Gastrocnemius medialis (tissue), 4 donors: ENCODE measurements around the gene KLHL35. TPM values are rescaled to one million over a fixed set of nuclear protein-coding genes. Genes with fewer than 3 reads are reported as not detected.

ENCODE experiments used
- ATAC-seq, 2 donors: fragments of 150-250 bp; one replicate each; pipeline ENCODE4 v1.9.1; 2016
- DNase-seq, 2 donors: peaks; one replicate each; pipeline ENCODE4 v3.0.0-alpha.2; 2019
- H3K27ac ChIP-seq, 4 donors: fragments of 200-600 bp; sonication (generic); 1 replicate in 1 of 4; 2 replicates in 3 of 4; pipeline ENCODE4 v1.5.1; 2016 to 2018; ENCODE audit warnings: mild to moderate bottlenecking in 2 of 4, moderate library complexity in 1 of 4
- H3K27me3 ChIP-seq, 3 donors: fragments of 200-600 bp; sonication (generic) in 2 of 3; 1 replicate in 1 of 3; 2 replicates in 2 of 3; pipeline versions ENCODE4 v1.5.1 to v1.6.0; 2016 to 2019; ENCODE audit warnings: mild to moderate bottlenecking in 1 of 3, moderate library complexity in 1 of 3
- H3K36me3 ChIP-seq, 2 donors: fragments of 200-600 bp; sonication (generic) in 1 of 2; one replicate each; pipeline ENCODE4 v1.5.1; 2017 to 2018
- H3K4me1 ChIP-seq, 2 donors: fragments of 200-600 bp; sonication (generic) in 1 of 2; one replicate each; pipeline ENCODE4 v1.5.1; 2016 to 2017; ENCODE audit warnings: mild to moderate bottlenecking in 2 of 2
- H3K4me3 ChIP-seq, 4 donors: fragments of 200-600 bp; sonication (generic) in 3 of 4; 1 replicate in 1 of 4; 2 replicates in 3 of 4; pipeline ENCODE4 v1.5.1; 2016 to 2019; ENCODE audit warnings: mild to moderate bottlenecking in 2 of 4
- H3K9me3 ChIP-seq, 3 donors: fragments of 200-600 bp; sonication (generic) in 2 of 3; 1 replicate in 1 of 3; 2 replicates in 2 of 3; pipeline ENCODE4 v1.5.1; 2016 to 2019
- POLR2A ChIP-seq, 2 donors: fragments of 450-650 bp; IDR thresholded peaks; one replicate each; pipeline ENCODE4 v1.6.1; 2017; ENCODE audit warnings: antibody characterized with exemption in 2 of 2, mild to moderate bottlenecking in 2 of 2, moderate library complexity in 2 of 2
- in situ Hi-C, 4 donors: fragments of 200-750 bp; cut with MboI; loops; one replicate each; pipeline versions ENCODE4 v1.15.0 to v1.8.0; 2017; ENCODE audit warnings: low sequenced_read_pairs in 4 of 4
- intact Hi-C: fragments of 100-400 bp; cut with DNase I; formaldehyde crosslinking; loops from one replicate; pipeline ENCODE4 v1.15.1; 2023; ENCODE audit warnings: low total_unique reads
- total RNA-seq, 4 donors: library from RNA; depleted of rRNA; stranded (reverse); fragments of >200 nt; gene quantifications; one replicate each; pipeline versions ENCODE4 v1.1.0 to v1.2.3, GENCODE V29; 2016
- TF ChIP-seq, protein P1 (sequence below), 5 experiments: fragments of 450-650 bp in 3 of 5; fragments of 200-600 bp in 2 of 5; sonication (generic) in 2 of 5; IDR thresholded peaks in 4 of 5; conservative IDR thresholded peaks in 1 of 5; 1 replicate in 4 of 5; 2 replicates in 1 of 5; pipeline ENCODE4 v1.5.1; 2016 to 2019; ENCODE audit warnings: antibody characterized with exemption in 5 of 5, mild to moderate bottlenecking in 3 of 5, moderate library complexity in 3 of 5

KLHL35 gene
- total RNA-seq, 4 donors from 2014 or later: 0.53 to 1.8 (median 1.0) TPM; not detected in 1

DNA sequence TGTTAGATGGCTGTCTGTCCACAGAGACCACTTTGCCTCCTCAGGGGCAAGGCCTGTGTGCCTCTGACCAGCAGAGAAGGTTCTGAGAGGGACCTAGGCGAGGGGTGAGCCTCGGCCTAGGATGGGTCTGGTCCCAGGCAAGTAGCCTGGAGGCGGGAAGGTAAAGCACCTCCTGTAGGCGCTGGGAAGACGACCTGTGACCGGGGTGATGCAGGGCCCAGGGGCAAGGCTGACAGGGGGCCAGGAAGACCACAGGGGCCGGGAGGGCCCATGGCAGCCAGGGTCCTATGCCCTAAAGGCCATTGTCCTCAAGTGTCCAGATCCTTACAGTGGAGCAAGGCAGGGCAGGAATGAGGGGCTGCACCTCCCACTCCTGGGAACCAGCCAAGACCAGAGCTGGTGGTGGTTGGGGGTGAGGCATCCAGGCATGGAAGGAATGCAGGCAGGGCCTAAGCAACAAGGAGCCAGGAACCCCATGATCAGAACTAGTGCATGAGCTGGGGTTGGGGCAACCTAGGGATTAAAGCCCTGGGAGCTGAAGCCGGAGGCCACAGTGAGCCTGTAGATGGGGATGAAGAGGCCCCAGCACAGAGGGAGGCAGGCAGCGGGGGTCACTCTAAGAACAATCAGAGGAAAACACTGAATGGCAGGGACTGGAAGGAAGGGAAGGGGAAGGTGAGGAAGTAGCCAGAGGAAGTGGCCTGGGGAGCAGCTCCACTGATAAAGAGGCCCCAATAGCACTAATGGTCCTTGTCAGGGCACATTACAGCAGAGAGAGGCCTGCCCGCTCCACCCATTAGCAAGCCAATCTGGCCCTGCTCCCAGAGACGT lies 32.9 kb upstream of the KLHL35 start:
- DNase-seq (no peak), ATAC-seq (no peak)
- in situ Hi-C loops: no loop called here
- Histone ChIP-seq H3K27ac (no peak overlapping the region), H3K27me3 (no peaks in the 10 kb centered on the region), H3K9me3 (no peaks in the 10 kb centered on the region), H3K4me1 (peaks cover 5 to 7% of the 10 kb centered on the region in 2 donors), H3K4me3 (no peak overlapping the region), H3K36me3 (no peaks in the 10 kb centered on the region)
- TF ChIP-seq POLR2A (IDR thresholded peaks at IDR 0.05): no peak
- TF ChIP-seq, protein P1, sequence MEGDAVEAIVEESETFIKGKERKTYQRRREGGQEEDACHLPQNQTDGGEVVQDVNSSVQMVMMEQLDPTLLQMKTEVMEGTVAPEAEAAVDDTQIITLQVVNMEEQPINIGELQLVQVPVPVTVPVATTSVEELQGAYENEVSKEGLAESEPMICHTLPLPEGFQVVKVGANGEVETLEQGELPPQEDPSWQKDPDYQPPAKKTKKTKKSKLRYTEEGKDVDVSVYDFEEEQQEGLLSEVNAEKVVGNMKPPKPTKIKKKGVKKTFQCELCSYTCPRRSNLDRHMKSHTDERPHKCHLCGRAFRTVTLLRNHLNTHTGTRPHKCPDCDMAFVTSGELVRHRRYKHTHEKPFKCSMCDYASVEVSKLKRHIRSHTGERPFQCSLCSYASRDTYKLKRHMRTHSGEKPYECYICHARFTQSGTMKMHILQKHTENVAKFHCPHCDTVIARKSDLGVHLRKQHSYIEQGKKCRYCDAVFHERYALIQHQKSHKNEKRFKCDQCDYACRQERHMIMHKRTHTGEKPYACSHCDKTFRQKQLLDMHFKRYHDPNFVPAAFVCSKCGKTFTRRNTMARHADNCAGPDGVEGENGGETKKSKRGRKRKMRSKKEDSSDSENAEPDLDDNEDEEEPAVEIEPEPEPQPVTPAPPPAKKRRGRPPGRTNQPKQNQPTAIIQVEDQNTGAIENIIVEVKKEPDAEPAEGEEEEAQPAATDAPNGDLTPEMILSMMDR (IDR thresholded peaks at IDR 0.05 in 4 of 5, conservative IDR thresholded peaks at IDR 0.05 in 1 of 5): no peak
- intact Hi-C loops: no loop called here

DNA sequence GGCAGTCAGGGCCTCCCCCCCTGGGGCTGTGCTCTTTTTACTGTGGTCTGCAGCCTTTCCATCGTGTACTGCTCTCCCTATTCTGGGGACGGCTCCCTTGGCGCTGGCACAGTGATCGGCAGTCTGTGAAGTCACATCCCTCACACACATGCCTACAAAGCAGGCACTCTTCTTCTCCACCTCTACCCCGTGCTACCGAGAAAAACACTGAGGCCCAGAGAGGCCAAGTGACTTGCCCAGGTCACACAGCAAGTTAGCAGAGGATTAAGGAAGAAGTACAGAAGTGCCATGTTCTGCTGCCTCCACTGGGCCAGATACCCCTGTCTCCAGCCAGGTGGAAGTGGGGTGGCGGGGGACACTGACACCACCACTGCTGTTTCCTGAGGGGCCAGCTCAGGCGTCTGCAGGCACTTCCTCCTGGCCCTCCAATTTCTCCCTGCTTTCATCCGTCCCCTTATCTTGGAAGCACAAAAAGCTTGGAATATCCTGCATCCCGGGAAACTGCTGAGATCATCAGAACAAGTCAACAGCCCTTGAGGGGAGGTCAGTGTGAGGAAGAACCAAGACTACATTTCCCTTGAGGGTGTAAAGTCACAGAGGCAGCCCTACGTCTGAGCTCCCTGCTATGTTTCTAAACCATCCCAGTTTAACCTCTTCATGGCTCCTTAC lies 30.2 kb upstream of the KLHL35 start:
- DNase-seq (no peak), ATAC-seq (no peak)
- Histone ChIP-seq H3K4me1 (no peaks in the 10 kb centered on the region), H3K27me3 (no peaks in the 10 kb centered on the region), H3K27ac (no peak overlapping the region), H3K9me3 (no peaks in the 10 kb centered on the region), H3K36me3 (no peaks in the 10 kb centered on the region), H3K4me3 (no peak overlapping the region)
- in situ Hi-C loops: no loop called here
- no peak for TF ChIP-seq POLR2A (IDR thresholded peaks at IDR 0.05)
- TF ChIP-seq, protein P1 (IDR thresholded peaks at IDR 0.05 in 4 of 5, conservative IDR thresholded peaks at IDR 0.05 in 1 of 5): no peak
- intact Hi-C loops: no loop called here

DNA sequence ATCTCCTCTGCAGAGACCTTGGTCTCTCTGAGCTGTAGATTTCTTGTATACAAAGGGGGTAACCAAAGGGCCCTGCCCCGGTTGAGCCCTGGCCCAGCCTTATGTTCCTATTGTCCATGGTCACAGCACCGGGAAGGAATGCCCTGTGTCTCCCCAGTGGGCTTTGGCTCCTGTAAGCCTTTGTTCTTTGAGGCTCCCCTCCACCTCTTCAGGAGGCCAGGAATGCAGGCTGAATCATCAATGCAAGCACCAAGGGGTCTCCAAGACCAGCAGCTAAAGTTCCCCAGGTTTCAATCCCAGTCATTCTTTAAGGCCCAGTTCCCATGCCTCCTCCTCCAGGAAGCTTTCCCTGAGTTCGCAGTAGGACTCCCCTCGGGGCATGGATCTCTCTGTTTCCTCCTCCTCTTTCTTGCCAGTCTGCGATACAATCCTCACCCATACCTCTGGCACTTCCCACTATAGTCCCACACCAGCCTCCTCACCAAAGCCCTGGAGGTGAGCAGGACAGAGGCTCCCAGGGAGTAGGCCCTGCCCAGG lies 29.2 kb upstream of the KLHL35 start:
- intact Hi-C loops: no loop called here
- TF ChIP-seq POLR2A (IDR thresholded peaks at IDR 0.05): no peak
- TF ChIP-seq, protein P1 (IDR thresholded peaks at IDR 0.05 in 4 of 5, conservative IDR thresholded peaks at IDR 0.05 in 1 of 5): no peak
- H3K27ac ChIP-seq: no peak overlapping the region
- H3K36me3 ChIP-seq: no peaks in the 10 kb centered on the region
- in situ Hi-C loops: no loop called here
- H3K4me3 ChIP-seq: no peak overlapping the region
- DNase-seq (no peak), ATAC-seq (no peak)
- no peaks in the 10 kb centered on the region for H3K4me1 ChIP-seq
- H3K27me3 ChIP-seq: no peaks in the 10 kb centered on the region
- no peaks in the 10 kb centered on the region for H3K9me3 ChIP-seq

DNA sequence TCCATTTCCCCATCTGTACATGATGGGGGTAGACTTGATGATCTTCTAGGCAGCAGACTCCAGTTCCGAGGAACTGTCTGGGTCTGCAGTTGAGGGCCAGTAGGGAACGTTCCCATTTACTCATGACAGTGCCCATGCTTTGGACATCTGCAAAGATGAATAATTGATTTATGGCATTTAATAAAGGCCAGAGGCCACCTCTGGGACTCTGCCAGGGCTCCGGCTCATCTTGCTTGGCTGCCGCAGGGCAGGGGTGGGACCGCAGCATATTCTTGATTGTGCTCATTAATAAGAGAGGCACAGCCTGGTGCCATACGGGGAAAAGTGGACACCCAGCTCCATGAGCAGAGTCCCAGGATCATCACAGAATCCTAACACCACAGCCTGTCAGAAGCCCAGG lies 28.1 kb upstream of the KLHL35 start:
- no peaks in the 10 kb centered on the region for H3K9me3 ChIP-seq
- intact Hi-C loops: no loop called here
- H3K4me3 ChIP-seq: no peak overlapping the region
- no peaks in the 10 kb centered on the region for H3K4me1 ChIP-seq
- no peak for DNase-seq
- no peak for ATAC-seq
- no peaks in the 10 kb centered on the region for H3K27me3 ChIP-seq
- TF ChIP-seq, protein P1 (IDR thresholded peaks at IDR 0.05 in 4 of 5, conservative IDR thresholded peaks at IDR 0.05 in 1 of 5): no peak
- TF ChIP-seq POLR2A (IDR thresholded peaks at IDR 0.05): no peak
- no peaks in the 10 kb centered on the region for H3K36me3 ChIP-seq
- in situ Hi-C loops: no loop called here
- H3K27ac ChIP-seq: no peak overlapping the region
